K562 (cell line): Measurements from ENCODE around the gene MLN. TPM values are rescaled to one million over a fixed set of nuclear protein-coding genes. Genes with fewer than 3 reads are reported as not detected.

Experiments
- BACH1 ChIP-seq: fragments of 200-800 bp; sonication (Bioruptor generic); IDR thresholded peaks from 2 replicates; pipeline ENCODE4 v1.6.1; 2016; ENCODE audit warnings: missing genetic modification characterization, missing compliant biosample characterization
- ELF2 ChIP-seq: fragments of 250-450 bp; sonication (Bioruptor Pico); IDR thresholded peaks from 2 replicates; pipeline ENCODE4 v1.5.0; 2021; ENCODE audit warnings: mild to moderate bottlenecking
- FOSL1 ChIP-seq: fragments of 200-800 bp; sonication (Bioruptor generic); conservative IDR thresholded peaks from 2 replicates; pipeline ENCODE4 v1.6.1; 2016; ENCODE audit warnings: missing genetic modification characterization, missing compliant biosample characterization
- HNRNPLL ChIP-seq: fragments of 200-400 bp; formaldehyde crosslinking; IDR thresholded peaks from 2 replicates; pipeline ENCODE4 v1.6.1; 2017; ENCODE audit warnings: low read length, low read depth, mild to moderate bottlenecking; ENCODE audit not compliant: poor library complexity, severe bottlenecking
- KDM2B ChIP-seq: fragments of 250-450 bp; sonication (Bioruptor Pico); IDR thresholded peaks from 2 replicates; pipeline ENCODE4 v1.8.0; 2021; ENCODE audit warnings: mild to moderate bottlenecking, moderate library complexity
- KLF1 ChIP-seq: fragments of 450-650 bp; IDR thresholded peaks from 2 replicates; pipeline ENCODE4 v1.6.1; 2016; ENCODE audit warnings: missing genetic modification characterization, missing compliant biosample characterization
- NFATC3 ChIP-seq: fragments of 450-650 bp; IDR thresholded peaks from 2 replicates; pipeline ENCODE4 v1.6.1; 2017; ENCODE audit warnings: mild to moderate bottlenecking
- ZFX ChIP-seq: sonication (generic); formaldehyde crosslinking; IDR thresholded peaks from 2 replicates; pipeline ENCODE4 v1.8.0; 2022; ENCODE audit warnings: mild to moderate bottlenecking, missing genetic modification reagents, moderate library complexity
- ZNF140 ChIP-seq: fragments of 250-450 bp; sonication (Bioruptor Pico); IDR thresholded peaks from 2 replicates; pipeline ENCODE4 v1.8.0; 2021; ENCODE audit warnings: moderate library complexity, mild to moderate bottlenecking, inconsistent platforms
- ZNF696 ChIP-seq: fragments of 250-450 bp; sonication (Bioruptor Pico); conservative IDR thresholded peaks from 2 replicates; pipeline ENCODE4 v1.4.0; 2020; ENCODE audit warnings: mild to moderate bottlenecking, moderate library complexity
- polyA plus RNA-seq, 8 experiments: library from polyadenylated mRNA; depleted of rRNA in 4 of 8; stranded (reverse) in 5 of 8; unstranded in 3 of 8; fragments of >200 nt; fragmentation: Nextera tagmentation in 2 of 8; fragmentation: Illumina TruSeq in 1 of 8; extraction: Ambion mirVana in 2 of 8; extraction: Trizol in 1 of 8; gene quantifications; 2 replicates each; pipeline versions ENCODE4 v1.2.1 to v1.2.3, GENCODE V29; 2011 to 2014; ENCODE audit warnings: inconsistent platforms in 1 of 8, missing spikeins in 1 of 8
- total RNA-seq, 7 experiments: library from RNA; depleted of rRNA in 6 of 7; stranded (reverse); fragments of >200 nt in 6 of 7; fragmentation: Illumina TruSeq in 2 of 7; extraction: Trizol in 2 of 7; gene quantifications; 2 replicates each; pipeline versions ENCODE4 v1.2.1 to v1.2.3, GENCODE V29; 2011 to 2021; ENCODE audit warnings: low replicate concordance in 1 of 7
- TF ChIP-seq, protein P1 (sequence below): fragments of 450-650 bp; IDR thresholded peaks from 2 replicates; pipeline ENCODE4 v1.6.1; 2014; ENCODE audit warnings: low read depth, mild to moderate bottlenecking, moderate library complexity, borderline replicate concordance
- TF ChIP-seq, protein P2 (sequence below), 2 experiments: IDR thresholded peaks; 2 replicates each; pipeline ENCODE4 v1.6.1; 2012; ENCODE audit warnings: improper control_type of control experiment in 2 of 2, low read depth in 2 of 2, low read length in 2 of 2, borderline replicate concordance in 1 of 2
- TF ChIP-seq, protein P3 (sequence below): sonication (generic); formaldehyde crosslinking; IDR thresholded peaks from 2 replicates; pipeline ENCODE4 v1.8.0; 2022; ENCODE audit warnings: mild to moderate bottlenecking, low read depth, missing genetic modification reagents

MLN gene
- total and polyA plus RNA-seq, 9 of the 15 experiments (the other 6 are each of a cell fraction or from before 2014, with no cell fraction given), result not detected

DNA sequence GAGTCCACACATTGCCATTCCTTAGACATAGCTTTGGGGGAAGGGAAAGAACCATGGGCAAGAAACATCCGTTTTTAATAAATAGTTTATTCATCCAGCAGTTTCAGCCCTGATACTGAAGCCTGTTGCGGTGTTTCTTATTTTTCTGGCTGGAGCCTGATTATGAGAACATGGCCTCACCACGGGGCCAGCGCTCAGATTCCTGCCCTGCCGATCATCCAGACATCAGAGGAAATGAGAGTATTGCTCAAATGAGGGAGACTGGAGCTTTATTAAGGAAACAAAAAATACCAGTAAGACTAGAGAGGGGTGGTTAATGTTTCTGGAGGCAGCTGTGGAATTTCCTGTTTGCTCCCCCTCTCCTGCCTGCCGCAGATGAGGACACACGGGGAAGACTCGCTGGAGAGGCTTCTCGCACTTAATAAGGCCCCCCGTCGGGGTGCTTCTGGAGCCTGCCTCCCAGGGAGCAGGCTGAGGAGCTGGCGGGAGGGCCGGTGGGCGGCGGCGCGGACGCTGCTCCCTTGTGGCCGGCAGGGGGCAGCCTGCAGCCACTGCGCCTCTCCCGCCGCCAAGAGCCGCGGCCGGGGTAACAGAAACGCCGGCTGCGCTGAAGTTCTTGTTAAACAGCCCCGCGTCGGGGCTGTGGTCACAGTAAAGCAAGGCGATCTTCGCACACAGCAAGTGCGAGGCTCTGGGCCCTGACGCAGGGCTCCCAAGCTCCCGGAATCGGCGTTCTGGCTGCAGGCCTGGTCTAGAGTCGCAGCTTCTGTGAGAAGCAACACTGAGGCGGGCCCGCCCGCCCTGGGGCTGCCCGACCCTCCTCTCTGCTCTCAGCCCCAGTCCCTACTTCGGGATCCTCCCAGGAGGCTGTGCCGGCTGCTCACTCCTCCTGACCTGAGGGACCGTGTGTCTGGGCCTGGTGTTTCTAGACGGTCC lies 32.4 kb downstream of the MLN start (continued):
- TF ChIP-seq, protein P1, sequence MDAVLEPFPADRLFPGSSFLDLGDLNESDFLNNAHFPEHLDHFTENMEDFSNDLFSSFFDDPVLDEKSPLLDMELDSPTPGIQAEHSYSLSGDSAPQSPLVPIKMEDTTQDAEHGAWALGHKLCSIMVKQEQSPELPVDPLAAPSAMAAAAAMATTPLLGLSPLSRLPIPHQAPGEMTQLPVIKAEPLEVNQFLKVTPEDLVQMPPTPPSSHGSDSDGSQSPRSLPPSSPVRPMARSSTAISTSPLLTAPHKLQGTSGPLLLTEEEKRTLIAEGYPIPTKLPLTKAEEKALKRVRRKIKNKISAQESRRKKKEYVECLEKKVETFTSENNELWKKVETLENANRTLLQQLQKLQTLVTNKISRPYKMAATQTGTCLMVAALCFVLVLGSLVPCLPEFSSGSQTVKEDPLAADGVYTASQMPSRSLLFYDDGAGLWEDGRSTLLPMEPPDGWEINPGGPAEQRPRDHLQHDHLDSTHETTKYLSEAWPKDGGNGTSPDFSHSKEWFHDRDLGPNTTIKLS, result peak; percentile 51; the same call in 1 of the 2 replicates
- no peak for TF ChIP-seq KLF1 (tag)
- 0 out of 2 replicates have a peak, but pooled peaks have one; percentile 8 for TF ChIP-seq FOSL1
- peak; percentile 35 for TF ChIP-seq KDM2B (CRISPR knock-in tag)
- TF ChIP-seq NFATC3, result no peak
- TF ChIP-seq ZNF696, result no peak
- TF ChIP-seq ZFX (CRISPR knock-in tag), result no peak
- 0 out of 2 replicates have a peak, but pooled peaks have one; percentile 16 for TF ChIP-seq ELF2 (CRISPR knock-in tag)
- TF ChIP-seq HNRNPLL, result peak; percentile 68
- TF ChIP-seq BACH1 (tag), result no peak
- no peak for TF ChIP-seq ZNF140 (CRISPR knock-in tag)
- TF ChIP-seq, protein P2, sequence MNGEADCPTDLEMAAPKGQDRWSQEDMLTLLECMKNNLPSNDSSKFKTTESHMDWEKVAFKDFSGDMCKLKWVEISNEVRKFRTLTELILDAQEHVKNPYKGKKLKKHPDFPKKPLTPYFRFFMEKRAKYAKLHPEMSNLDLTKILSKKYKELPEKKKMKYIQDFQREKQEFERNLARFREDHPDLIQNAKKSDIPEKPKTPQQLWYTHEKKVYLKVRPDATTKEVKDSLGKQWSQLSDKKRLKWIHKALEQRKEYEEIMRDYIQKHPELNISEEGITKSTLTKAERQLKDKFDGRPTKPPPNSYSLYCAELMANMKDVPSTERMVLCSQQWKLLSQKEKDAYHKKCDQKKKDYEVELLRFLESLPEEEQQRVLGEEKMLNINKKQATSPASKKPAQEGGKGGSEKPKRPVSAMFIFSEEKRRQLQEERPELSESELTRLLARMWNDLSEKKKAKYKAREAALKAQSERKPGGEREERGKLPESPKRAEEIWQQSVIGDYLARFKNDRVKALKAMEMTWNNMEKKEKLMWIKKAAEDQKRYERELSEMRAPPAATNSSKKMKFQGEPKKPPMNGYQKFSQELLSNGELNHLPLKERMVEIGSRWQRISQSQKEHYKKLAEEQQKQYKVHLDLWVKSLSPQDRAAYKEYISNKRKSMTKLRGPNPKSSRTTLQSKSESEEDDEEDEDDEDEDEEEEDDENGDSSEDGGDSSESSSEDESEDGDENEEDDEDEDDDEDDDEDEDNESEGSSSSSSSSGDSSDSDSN (IDR thresholded peaks at IDR 0.05; ENCODE audit: borderline replicate concordance in 1 of 2, low read depth in 2 of 2, low read length in 2 of 2), result peak; percentile 42 to 58; a peak in 1 of 4 replicates
- TF ChIP-seq, protein P3, sequence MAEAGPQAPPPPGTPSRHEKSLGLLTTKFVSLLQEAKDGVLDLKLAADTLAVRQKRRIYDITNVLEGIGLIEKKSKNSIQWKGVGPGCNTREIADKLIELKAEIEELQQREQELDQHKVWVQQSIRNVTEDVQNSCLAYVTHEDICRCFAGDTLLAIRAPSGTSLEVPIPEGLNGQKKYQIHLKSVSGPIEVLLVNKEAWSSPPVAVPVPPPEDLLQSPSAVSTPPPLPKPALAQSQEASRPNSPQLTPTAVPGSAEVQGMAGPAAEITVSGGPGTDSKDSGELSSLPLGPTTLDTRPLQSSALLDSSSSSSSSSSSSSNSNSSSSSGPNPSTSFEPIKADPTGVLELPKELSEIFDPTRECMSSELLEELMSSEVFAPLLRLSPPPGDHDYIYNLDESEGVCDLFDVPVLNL (CRISPR knock-in tag), result no peak
